Karpas-422 (cell line): ENCODE measurements around the gene SETDB1. TPM values are rescaled to one million over a fixed set of nuclear protein-coding genes. Genes with fewer than 3 reads are reported as not detected.

Source experiments
- DNase-seq: peaks from one replicate; pipeline ENCODE4 v3.0.0-alpha.2; 2015
- H2AFZ ChIP-seq: fragments of 200-600 bp; sonication (generic); 2 replicates; pipeline ENCODE4 v1.6.1; 2014; ENCODE audit warnings: antibody characterized with exemption, low read length, mixed read lengths
- H3K27ac ChIP-seq: fragments of 200-600 bp; sonication (generic); 2 replicates; pipeline ENCODE4 v1.5.1; 2014; ENCODE audit warnings: mild to moderate bottlenecking, low read length, moderate library complexity
- H3K27me3 ChIP-seq: fragments of 200-600 bp; sonication (generic); 2 replicates; pipeline ENCODE4 v1.6.1; 2014; ENCODE audit warnings: low read length, mixed read lengths
- H3K36me3 ChIP-seq: fragments of 200-600 bp; sonication (generic); 2 replicates; pipeline ENCODE4 v1.6.1; 2014; ENCODE audit warnings: low read length, mixed read lengths; ENCODE audit not compliant: insufficient read depth
- H3K4me1 ChIP-seq: fragments of 200-600 bp; sonication (generic); 2 replicates; pipeline ENCODE4 v1.6.1; 2014; ENCODE audit warnings: mild to moderate bottlenecking, low read length, mixed read lengths
- H3K4me2 ChIP-seq: fragments of 200-600 bp; sonication (generic); 2 replicates; pipeline ENCODE4 v1.6.1; 2014; ENCODE audit warnings: low read length, low read depth, mild to moderate bottlenecking; ENCODE audit not compliant: poor library complexity, severe bottlenecking
- H3K4me3 ChIP-seq: fragments of 200-600 bp; sonication (generic); 2 replicates; pipeline ENCODE4 v1.5.1; 2014; ENCODE audit warnings: mild to moderate bottlenecking, antibody characterized with exemption, low read length, mixed read lengths
- H3K79me2 ChIP-seq: fragments of 200-600 bp; sonication (generic); 2 replicates; pipeline ENCODE4 v1.6.1; 2014; ENCODE audit warnings: mild to moderate bottlenecking, low read length, mixed read lengths
- H3K9ac ChIP-seq: fragments of 200-600 bp; sonication (generic); 2 replicates; pipeline ENCODE4 v1.6.0; 2014; ENCODE audit warnings: low read length
- H3K9me2 ChIP-seq: fragments of 200-600 bp; sonication (generic), shearing (Covaris generic); replicated peaks from 2 replicates; pipeline ENCODE4 v1.6.0; 2014; ENCODE audit warnings: mild to moderate bottlenecking, low read length, moderate library complexity; ENCODE audit not compliant: insufficient read depth
- H3K9me3 ChIP-seq: fragments of 300-700, 200-600 bp; sonication (generic); 2 replicates; pipeline ENCODE4 v1.6.1; 2014; ENCODE audit warnings: low read length, mixed read lengths
- H4K20me1 ChIP-seq: fragments of 200-600 bp; sonication (generic); 2 replicates; pipeline ENCODE4 v1.6.1; 2014; ENCODE audit warnings: mild to moderate bottlenecking, antibody characterized with exemption, low read length, low read depth; ENCODE audit not compliant: insufficient read depth
- total RNA-seq: library from RNA; depleted of rRNA; stranded (reverse); fragments of >200 nt; shearing (Covaris generic); gene quantifications from 2 replicates; pipeline ENCODE4 v1.2.3, GENCODE V29; 2014; ENCODE audit warnings: low replicate concordance

The SETDB1 gene
- total RNA-seq, 1 experiment from 2014 or later = 60.1 TPM

DNA sequence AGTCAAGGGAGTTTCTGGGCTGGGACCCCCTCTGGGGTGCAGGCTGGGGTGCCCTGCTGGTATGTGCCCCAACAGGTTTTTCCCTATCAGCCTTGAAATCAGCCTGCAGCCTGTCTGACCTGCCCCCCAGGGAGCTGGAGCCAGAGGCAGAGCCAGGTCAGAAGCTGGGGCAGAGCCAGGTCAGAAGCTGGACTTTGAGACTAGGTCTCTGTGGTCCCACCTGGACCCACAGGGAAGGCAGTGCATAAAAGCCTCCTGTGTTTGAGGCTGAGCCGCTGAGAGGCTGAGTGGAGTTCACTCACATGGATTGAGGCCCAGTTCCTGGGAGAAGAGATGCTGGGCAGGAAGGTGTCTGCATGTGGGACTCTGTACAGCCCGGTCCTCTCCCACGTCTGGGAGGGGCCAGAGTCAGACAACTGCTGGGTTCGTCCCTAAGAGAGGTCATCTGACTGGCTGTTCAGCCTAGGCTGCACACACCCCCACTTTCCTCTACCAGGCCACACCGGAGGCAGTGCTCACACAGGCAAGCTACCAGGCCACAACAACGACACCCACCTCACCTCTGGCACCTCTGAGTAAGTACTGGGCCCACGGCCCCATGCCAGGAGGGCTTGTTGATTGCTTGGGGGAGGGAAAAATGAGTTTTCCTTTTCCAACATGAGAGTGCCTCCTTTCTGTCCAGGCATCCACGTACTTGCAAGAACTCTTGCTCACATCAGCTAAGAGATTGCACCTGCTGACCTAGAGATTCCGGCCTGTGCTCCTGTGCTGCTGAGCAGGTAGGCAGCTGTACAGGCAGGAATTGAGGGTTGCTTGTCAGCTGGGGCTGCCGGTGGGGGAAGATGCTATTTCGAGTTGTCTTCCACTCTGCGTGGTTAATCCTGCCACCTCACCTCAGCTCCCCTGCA is 55.9 kb downstream of the SETDB1 start, which contains the start of gene ANXA9:
Gene ANXA9 (plus strand): TSS at position 488 of the 908 bp plus-strand sequence. CDS start 814 bp downstream, outside the sequence.
- Histone ChIP-seq H3K4me3 (no peak within 1 kb of the TSS), H3K4me2 (no peak within 1 kb of the TSS), H3K79me2 (no peaks in the 10 kb centered on the region), H3K36me3 (no peaks in the 10 kb centered on the region), H3K4me1 (peaks cover 22% of the 10 kb centered on the region), H2AFZ (no peak within 1 kb of the TSS), H4K20me1 (no peaks in the 10 kb centered on the region), H3K27ac (no peak within 1 kb of the TSS), H3K27me3 (no peaks in the 10 kb centered on the region), H3K9me3 (no peaks in the 10 kb centered on the region), H3K9me2 (no peaks in the 10 kb centered on the region), H3K9ac (no peak within 1 kb of the TSS)
- no peak for DNase-seq

DNA sequence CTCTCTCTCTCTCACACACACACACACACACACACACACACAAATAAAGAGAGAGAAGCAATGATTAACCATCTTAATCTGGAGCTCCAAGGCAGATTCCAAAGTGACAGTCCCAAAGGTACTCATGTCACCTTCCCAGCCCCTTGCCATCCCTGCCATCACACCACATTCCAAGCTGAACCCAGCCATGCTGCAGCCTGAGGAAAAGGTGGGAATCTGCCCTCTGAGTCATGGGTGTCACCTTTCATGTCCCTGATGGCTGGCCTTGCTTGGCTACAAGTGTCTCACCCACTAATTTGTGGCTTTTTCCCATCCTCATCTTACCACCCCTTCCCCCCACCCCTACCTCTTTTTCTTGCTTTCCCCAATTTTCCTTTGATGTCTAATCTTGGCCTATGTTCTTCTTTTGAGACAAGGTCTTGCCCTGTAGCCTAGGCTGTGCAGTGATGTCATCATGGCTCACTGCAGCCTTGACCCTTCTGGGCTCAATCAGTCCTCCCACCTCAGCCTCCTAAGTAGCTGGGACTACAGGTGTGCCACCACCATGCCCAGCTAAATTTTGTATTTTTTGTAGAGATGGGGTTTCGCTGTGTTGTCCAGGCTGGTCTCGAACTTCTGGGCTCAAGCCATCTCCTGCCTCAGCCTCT is 59.1 kb downstream of the SETDB1 start:
- H3K36me3 ChIP-seq = no peaks in the 10 kb centered on the region
- H3K9me3 ChIP-seq = no peaks in the 10 kb centered on the region
- no peak overlapping the region for H3K4me2 ChIP-seq
- H2AFZ ChIP-seq = no peak overlapping the region
- H3K9me2 ChIP-seq = no peaks in the 10 kb centered on the region
- no peak for DNase-seq
- no peaks in the 10 kb centered on the region for H3K27me3 ChIP-seq
- peaks cover 5% of the 10 kb centered on the region for H3K4me1 ChIP-seq
- H4K20me1 ChIP-seq = no peaks in the 10 kb centered on the region
- H3K27ac ChIP-seq = no peak overlapping the region
- H3K9ac ChIP-seq = no peak overlapping the region
- H3K4me3 ChIP-seq = no peak overlapping the region
- H3K79me2 ChIP-seq = no peaks in the 10 kb centered on the region

DNA sequence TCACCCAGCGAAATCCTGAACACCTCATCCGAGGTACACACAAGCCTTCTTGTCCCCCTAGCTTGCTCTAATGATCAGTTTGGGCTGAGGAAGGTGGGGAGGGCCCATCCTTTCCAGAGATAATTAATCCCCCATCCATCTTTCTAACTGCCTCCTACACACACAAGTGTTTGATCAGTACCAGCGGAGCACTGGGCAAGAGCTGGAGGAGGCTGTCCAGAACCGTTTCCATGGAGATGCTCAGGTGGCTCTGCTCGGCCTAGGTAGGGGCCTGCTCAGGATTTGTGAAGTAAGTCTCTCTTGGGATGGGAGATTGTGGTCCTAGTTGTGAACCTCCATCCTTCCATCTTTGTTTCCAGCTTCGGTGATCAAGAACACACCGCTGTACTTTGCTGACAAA is 61.8 kb downstream of the SETDB1 start:
- peaks cover 5% of the 10 kb centered on the region for H3K4me1 ChIP-seq

DNA sequence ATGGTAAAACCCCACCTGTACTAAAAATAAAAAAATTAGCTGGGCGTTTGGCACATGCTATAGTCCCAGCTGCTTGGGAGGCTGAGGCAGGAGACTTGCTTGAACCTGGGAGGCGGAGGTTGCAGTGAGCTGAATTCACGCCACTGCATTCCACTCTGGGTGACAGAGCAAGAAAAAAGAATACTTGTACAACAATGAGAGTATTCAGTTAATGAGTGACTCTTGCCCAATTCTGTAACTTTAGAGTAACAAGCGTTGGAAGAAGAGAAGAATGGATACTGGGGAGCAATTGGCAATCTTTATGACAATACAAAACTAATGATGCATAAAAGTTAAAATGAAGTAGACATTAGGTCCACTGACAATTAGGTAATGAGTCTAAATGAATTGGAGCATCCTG is 66.5 kb downstream of the SETDB1 start:
- H3K4me1 ChIP-seq = no peaks in the 10 kb centered on the region
- H3K36me3 ChIP-seq = no peaks in the 10 kb centered on the region
- no peak overlapping the region for H3K27ac ChIP-seq
- H3K4me2 ChIP-seq = no peak overlapping the region
- no peaks in the 10 kb centered on the region for H3K79me2 ChIP-seq
- no peaks in the 10 kb centered on the region for H3K9me2 ChIP-seq
- no peaks in the 10 kb centered on the region for H4K20me1 ChIP-seq
- H3K9me3 ChIP-seq = no peaks in the 10 kb centered on the region
- H3K9ac ChIP-seq = no peak overlapping the region
- H3K4me3 ChIP-seq = no peak overlapping the region
- no peak for DNase-seq
- H3K27me3 ChIP-seq = no peaks in the 10 kb centered on the region
- H2AFZ ChIP-seq = no peak overlapping the region

More for the DNA sequence above, 61.8 kb downstream of the SETDB1 start:
- Histone ChIP-seq H3K27ac (no peak overlapping the region), H3K9ac (no peak overlapping the region), H2AFZ (no peak overlapping the region), H3K36me3 (no peaks in the 10 kb centered on the region), H3K4me3 (no peak overlapping the region), H3K4me2 (no peak overlapping the region), H3K9me3 (no peaks in the 10 kb centered on the region), H3K27me3 (no peaks in the 10 kb centered on the region), H4K20me1 (no peaks in the 10 kb centered on the region), H3K79me2 (no peaks in the 10 kb centered on the region), H3K9me2 (no peaks in the 10 kb centered on the region)
- DNase-seq = no peak

DNA sequence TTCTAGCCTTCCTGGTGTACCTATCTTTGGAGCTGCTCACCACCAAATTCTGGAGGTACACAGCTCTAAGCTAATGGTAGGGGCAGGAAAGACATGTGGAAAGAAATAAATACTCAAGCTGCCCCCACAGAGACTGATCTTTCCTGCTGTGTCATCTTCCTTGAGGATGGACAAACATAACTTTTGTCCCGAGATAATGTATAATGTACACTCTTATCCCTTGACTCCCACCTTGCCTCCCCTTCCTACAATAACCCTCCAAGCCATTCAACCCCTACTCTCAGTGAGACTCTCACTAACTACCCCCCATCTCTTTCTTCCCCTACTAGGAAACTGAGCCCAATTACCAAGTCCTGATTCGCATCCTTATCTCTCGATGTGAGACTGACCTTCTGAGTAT is 68.1 kb downstream of the SETDB1 start:
- no peak overlapping the region for H3K9ac ChIP-seq
- no peaks in the 10 kb centered on the region for H4K20me1 ChIP-seq
- no peaks in the 10 kb centered on the region for H3K4me1 ChIP-seq
- H3K4me3 ChIP-seq = no peak overlapping the region
- no peak overlapping the region for H3K4me2 ChIP-seq
- H3K9me2 ChIP-seq = no peaks in the 10 kb centered on the region
- H3K27me3 ChIP-seq = no peaks in the 10 kb centered on the region
- H3K9me3 ChIP-seq = no peaks in the 10 kb centered on the region
- H3K27ac ChIP-seq = no peak overlapping the region
- no peak for DNase-seq
- H3K79me2 ChIP-seq = no peaks in the 10 kb centered on the region
- no peaks in the 10 kb centered on the region for H3K36me3 ChIP-seq
- H2AFZ ChIP-seq = no peak overlapping the region

DNA sequence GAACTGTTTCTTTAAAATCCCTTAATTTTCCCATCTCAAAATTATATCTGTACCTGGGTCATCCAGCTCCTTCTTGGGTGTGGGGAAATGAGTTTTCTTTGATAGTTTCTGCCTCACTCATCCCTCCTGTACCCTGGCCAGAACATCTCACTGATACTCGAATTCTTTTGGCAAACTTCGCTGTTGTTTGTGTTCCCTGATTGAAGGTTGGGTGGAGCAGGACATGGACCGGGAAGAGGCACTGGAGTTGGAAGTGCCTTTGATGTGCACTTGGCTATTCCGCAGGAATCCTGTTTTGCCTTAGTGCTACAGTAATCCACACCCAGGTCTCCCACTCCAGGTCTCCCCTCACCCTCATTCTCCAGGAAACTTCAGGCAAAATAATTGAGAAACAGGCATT is 69.3 kb downstream of the SETDB1 start:
- Histone ChIP-seq H3K27ac (no peak overlapping the region), H3K27me3 (no peaks in the 10 kb centered on the region), H3K9ac (no peak overlapping the region), H3K9me3 (no peaks in the 10 kb centered on the region), H2AFZ (no peak overlapping the region), H3K4me1 (no peaks in the 10 kb centered on the region), H3K4me3 (no peak overlapping the region), H4K20me1 (no peaks in the 10 kb centered on the region), H3K9me2 (no peaks in the 10 kb centered on the region), H3K36me3 (no peaks in the 10 kb centered on the region), H3K79me2 (no peaks in the 10 kb centered on the region), H3K4me2 (no peak overlapping the region)
- DNase-seq = no peak

DNA sequence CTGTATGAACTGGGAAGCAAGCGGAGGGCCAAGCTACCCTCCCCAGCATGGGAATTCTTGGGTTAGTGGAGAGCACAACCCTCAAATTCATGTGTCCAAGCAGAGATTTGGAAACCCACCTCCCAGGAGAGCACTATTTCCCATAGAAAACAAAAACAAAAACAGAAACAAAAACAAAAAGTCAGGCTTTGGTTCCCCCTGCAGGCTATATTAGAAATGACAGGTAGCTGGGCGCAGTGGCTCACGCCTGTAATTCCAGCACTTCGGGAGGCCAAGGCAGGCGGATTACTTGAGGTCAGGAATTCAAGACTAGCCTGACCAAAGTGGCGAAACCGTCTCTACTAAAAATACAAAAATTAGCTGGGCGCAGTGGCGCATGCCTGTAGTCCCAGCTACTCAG is 69.7 kb downstream of the SETDB1 start:
- Histone ChIP-seq H3K4me1 (no peaks in the 10 kb centered on the region), H3K9me2 (no peaks in the 10 kb centered on the region), H3K79me2 (no peaks in the 10 kb centered on the region), H3K27ac (no peak overlapping the region), H3K9me3 (no peaks in the 10 kb centered on the region), H4K20me1 (no peaks in the 10 kb centered on the region), H2AFZ (no peak overlapping the region), H3K9ac (no peak overlapping the region), H3K4me3 (no peak overlapping the region), H3K36me3 (no peaks in the 10 kb centered on the region), H3K27me3 (no peaks in the 10 kb centered on the region), H3K4me2 (no peak overlapping the region)
- no peak for DNase-seq

DNA sequence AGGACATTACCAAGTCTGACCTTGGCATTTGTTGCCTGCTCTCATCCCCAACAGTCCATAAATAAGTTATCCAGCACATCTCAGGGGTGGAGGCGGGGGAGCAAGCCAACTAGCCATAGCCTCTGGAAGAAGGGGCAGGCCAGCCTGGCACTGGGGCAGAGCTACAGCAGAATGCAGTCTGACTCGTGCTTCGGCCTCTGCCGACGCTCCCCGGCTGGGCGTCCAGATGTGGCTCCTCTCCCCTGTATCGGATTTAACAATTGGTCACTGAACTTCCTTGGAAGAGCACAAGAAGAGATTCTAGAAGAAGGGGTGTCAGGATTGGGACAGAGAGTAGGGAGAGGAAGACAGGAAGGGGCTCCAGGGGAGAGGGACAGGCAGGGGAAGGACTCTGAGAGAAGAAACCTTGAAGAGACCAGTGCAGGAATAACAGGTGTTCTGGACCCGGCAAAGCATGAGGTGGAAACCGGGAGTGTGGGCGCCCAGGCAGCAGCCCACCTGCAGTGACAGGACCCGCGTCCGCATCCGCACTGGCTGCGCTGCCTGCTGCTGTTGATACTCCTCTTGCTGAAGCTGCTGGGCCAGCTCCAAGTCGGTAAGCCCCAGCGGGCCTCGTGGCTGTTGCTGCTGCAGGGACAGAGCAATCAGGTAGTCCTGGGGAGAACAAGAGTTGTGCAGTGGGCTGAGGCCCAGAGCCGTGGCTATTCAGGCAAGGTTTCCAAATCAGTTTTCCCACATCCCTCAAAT is 71.1 kb downstream of the SETDB1 start:
- Histone ChIP-seq H2AFZ (no peak overlapping the region), H3K27me3 (no peaks in the 10 kb centered on the region), H3K36me3 (no peaks in the 10 kb centered on the region), H3K79me2 (no peaks in the 10 kb centered on the region), H4K20me1 (no peaks in the 10 kb centered on the region), H3K9ac (no peak overlapping the region), H3K9me3 (no peaks in the 10 kb centered on the region), H3K4me1 (no peaks in the 10 kb centered on the region), H3K9me2 (no peaks in the 10 kb centered on the region), H3K4me2 (no peak overlapping the region), H3K27ac (no peak overlapping the region), H3K4me3 (no peak overlapping the region)
- no peak for DNase-seq
